ENCODE measurements around the gene GHRHR. TPM values are rescaled to one million over a fixed set of nuclear protein-coding genes. Genes with fewer than 3 reads are reported as not detected.

The GHRHR gene
- total and polyA plus RNA-seq, 9 of the 15 experiments (the other 6 are each of a cell fraction or from before 2014, with no cell fraction given), result not detected

- TF ChIP-seq XRCC5 (IDR thresholded peaks at IDR 0.05; ENCODE audit: low read depth, low read length) (no peak; the same call in 1 of the 2 replicates), STAG1 (CRISPR knock-in tag; IDR thresholded peaks at IDR 0.05; ENCODE audit: borderline replicate concordance) (no peak), ZNF668 (CRISPR knock-in tag; IDR thresholded peaks at IDR 0.05) (no peak), TBL1XR1 (IDR thresholded peaks at IDR 0.05; ENCODE audit: low read length in 2 of 2) (peak in 1 of 2 experiments; percentile 91; a peak in 2 of 4 replicates), GMEB1 (CRISPR knock-in tag; IDR thresholded peaks at IDR 0.05) (no peak), SMARCA4 (IDR thresholded peaks at IDR 0.05) (peak; percentile 98), ZFX (CRISPR knock-in tag; IDR thresholded peaks at IDR 0.05) (no peak), CLOCK (CRISPR knock-in tag; IDR thresholded peaks at IDR 0.05; ENCODE audit: borderline replicate concordance) (no peak), CSDE1 (IDR thresholded peaks at IDR 0.05) (no peak), ELF4 (CRISPR knock-in tag; IDR thresholded peaks at IDR 0.05) (peak; percentile 64; the same call in 1 of the 2 replicates), E2F6 (IDR thresholded peaks at IDR 0.05; ENCODE audit: borderline replicate concordance in 1 of 2, extremely low read depth in 1 of 2, insufficient read depth in 1 of 2, insufficient read length in 1 of 2, low read depth in 1 of 2, low read length in 1 of 2, poor library complexity in 1 of 2, severe bottlenecking in 1 of 2) (no peak), KLF13 (tag; IDR thresholded peaks at IDR 0.05; ENCODE audit: borderline replicate concordance, low read depth) (peak; percentile 72; the same call in 1 of the 2 replicates), PRDM10 (IDR thresholded peaks at IDR 0.05; ENCODE audit: partially characterized antibody) (peak; percentile 68), ZBTB2 (IDR thresholded peaks at IDR 0.05) (peak; percentile 86), FOXA1 (IDR thresholded peaks at IDR 0.05; ENCODE audit: borderline replicate concordance) (no peak), SAP30 (IDR thresholded peaks at IDR 0.05; ENCODE audit: borderline replicate concordance, insufficient read depth, low read depth, low read length, poor library complexity, severe bottlenecking) (no peak)
Observed at GRCh38 chr7:30915005-30915601, 48.6 kb upstream of the GHRHR start (continued).

All from K562 (cell line).